ENCODE data around the gene ADAMTS5. TPM values are rescaled to one million over a fixed set of nuclear protein-coding genes. Genes with fewer than 3 reads are reported as not detected.
A peak's percentile ranks its signal among the peaks of the same experiment; 100 is the strongest.

The ADAMTS5 gene
- total RNA-seq, 1 donor from 2014 or later, result 5.6 TPM

- peak overlapping the region; percentile 58 for H3K4me3 ChIP-seq
- H3K36me3 ChIP-seq, result no peaks in the 10 kb centered on the region
- DNase-seq (peak; percentile 47), ATAC-seq (peak; percentile 39 to 42)
- intact Hi-C loops (cut with DNase I), result no loop called here
- TF ChIP-seq CTCF (IDR thresholded peaks at IDR 0.05), result peak; percentile 23
- H3K27ac ChIP-seq, result peak overlapping the region; percentile 46
- peaks cover 34% of the 10 kb centered on the region for H3K4me1 ChIP-seq
- H3K27me3 ChIP-seq (ENCODE audit: low read depth), result peaks cover 41% of the 10 kb centered on the region
- H3K9me3 ChIP-seq, result no peaks in the 10 kb centered on the region
These were observed 1.6 kb downstream of the ADAMTS5 start for GRCh38 chr21:26965040-26965906.

GRCh38 chr21:26964170-26964778 lies 2.6 kb downstream of the ADAMTS5 start:
- H3K36me3 ChIP-seq, result no peaks in the 10 kb centered on the region
- ATAC-seq (peak in 1 of 2 donors; percentile 18), DNase-seq (no peak)
- no peaks in the 10 kb centered on the region for H3K9me3 ChIP-seq
- no peak for TF ChIP-seq CTCF (IDR thresholded peaks at IDR 0.05)
- H3K27me3 ChIP-seq (ENCODE audit: low read depth), result peaks cover 41% of the 10 kb centered on the region
- no peak overlapping the region for H3K27ac ChIP-seq
- peaks cover 34% of the 10 kb centered on the region for H3K4me1 ChIP-seq
- peak overlapping the region; percentile 58 for H3K4me3 ChIP-seq
- intact Hi-C loops (cut with DNase I), result no loop called here

GRCh38 chr21:26962621-26963181 lies 4.2 kb downstream of the ADAMTS5 start:
- Histone ChIP-seq H3K4me1 (peaks cover 30% of the 10 kb centered on the region), H3K27ac (no peak overlapping the region), H3K27me3 (ENCODE audit: low read depth) (peaks cover 32% of the 10 kb centered on the region), H3K4me3 (no peak overlapping the region), H3K36me3 (no peaks in the 10 kb centered on the region), H3K9me3 (no peaks in the 10 kb centered on the region)
- intact Hi-C loops (cut with DNase I), result no loop called here
- DNase-seq (no peak), ATAC-seq (no peak)
- no peak for TF ChIP-seq CTCF (IDR thresholded peaks at IDR 0.05)

GRCh38 chr21:26961698-26962097 lies 5.2 kb downstream of the ADAMTS5 start:
- peak; percentile 25 for TF ChIP-seq CTCF (IDR thresholded peaks at IDR 0.05)
- Histone ChIP-seq H3K9me3 (no peaks in the 10 kb centered on the region), H3K27ac (no peak overlapping the region), H3K4me3 (no peak overlapping the region), H3K36me3 (no peaks in the 10 kb centered on the region), H3K4me1 (peaks cover 20% of the 10 kb centered on the region), H3K27me3 (ENCODE audit: low read depth) (peaks cover 23% of the 10 kb centered on the region)
- no peak for DNase-seq
- ATAC-seq, result no peak
- intact Hi-C loops (cut with DNase I), result no loop called here

- intact Hi-C loops (cut with DNase I), result no loop called here
- Histone ChIP-seq H3K9me3 (no peaks in the 10 kb centered on the region), H3K27me3 (ENCODE audit: low read depth) (no peaks in the 10 kb centered on the region), H3K36me3 (no peaks in the 10 kb centered on the region), H3K4me3 (no peak overlapping the region), H3K4me1 (peaks cover 7% of the 10 kb centered on the region), H3K27ac (no peak overlapping the region)
- no peak for TF ChIP-seq CTCF (IDR thresholded peaks at IDR 0.05)
- ATAC-seq, result no peak
- DNase-seq, result no peak
These were observed 8.1 kb downstream of the ADAMTS5 start for GRCh38 chr21:26958788-26959187.
